HCT116 (cell line): ENCODE results near the gene TMEM132C. TPM values are rescaled to one million over a fixed set of nuclear protein-coding genes. Genes with fewer than 3 reads are reported as not detected.

Experiments
- ATAC-seq: fragments of 200-7000 bp; cut with Tn5 transposase; 2 replicates; pipeline ENCODE4 v1.9.1; 2020; ENCODE audit warnings: mild to moderate bottlenecking, moderate library complexity
- BruUV-seq: library from RNA; stranded (reverse); fragments of 400-500 nt; replicated peaks from 2 replicates; lab custom pipeline; 2021; lab: Mats Ljungman, UMichigan
- CTCF ChIA-PET: fragments of 300-600 bp; sonication (Branson Sonifier 250); formaldehyde crosslinking; loops from one replicate; lab custom pipeline; 2021; ENCODE audit warnings: antibody characterized with exemption; lab: Charles Lee
- POLR2A ChIA-PET: fragments of 300-600, 350-600 bp; sonication (Branson Sonifier 250); formaldehyde crosslinking; loops from one replicate; lab custom pipeline; 2021; ENCODE audit warnings: antibody characterized with exemption; lab: Charles Lee
- RAD21 ChIA-PET, 2 experiments: fragments of 300-600 bp; sonication (Branson Sonifier 250); formaldehyde crosslinking; loops; one replicate each; lab custom pipeline; 2023; ENCODE audit warnings: low total read pairs in 2 of 2; ENCODE audit not compliant: uncharacterized antibody in 2 of 2, unreplicated experiment in 2 of 2, low non-redundant PET in 1 of 2; lab: Charles Lee
- DNase-seq: peaks from one replicate; pipeline ENCODE4 v3.0.0-alpha.2; 2010; ENCODE audit warnings: low read depth, low spot score
- H2AFZ ChIP-seq: fragments of 200-600 bp; shearing (Covaris generic), sonication (generic); 2 replicates; pipeline ENCODE4 v1.6.1; 2017; ENCODE audit warnings: low read depth, mixed run types, mixed read lengths, antibody characterized with exemption, low read length; ENCODE audit not compliant: poor library complexity, severe bottlenecking
- H3K27ac ChIP-seq: 2 replicates; pipeline ENCODE4 v1.5.1; 2012; ENCODE audit warnings: low read depth, low read length
- H3K27me3 ChIP-seq: fragments of 200-600 bp; sonication (generic); 2 replicates; pipeline ENCODE4 v1.6.1; 2016; ENCODE audit warnings: mixed run types, low read length, mixed read lengths; ENCODE audit not compliant: insufficient read depth
- H3K36me3 ChIP-seq, 2 experiments: fragments of 200-500 bp in 1 of 2; fragments of 200-600 bp in 1 of 2; sonication (Bioruptor generic) in 1 of 2; sonication (generic) in 1 of 2; 2 replicates each; pipeline versions ENCODE4 v1.5.1 to v1.6.1; 2014 to 2016; ENCODE audit warnings: low read length in 2 of 2, inconsistent platforms in 1 of 2, mixed read lengths in 1 of 2, mixed run types in 1 of 2; ENCODE audit not compliant: insufficient read depth in 2 of 2, control insufficient read depth in 1 of 2
- H3K4me1 ChIP-seq, 2 experiments: fragments of 200-600 bp in 1 of 2; sonication (generic) in 1 of 2; 2 replicates each; pipeline versions ENCODE4 v1.5.1 to v1.6.1; 2012 to 2017; ENCODE audit warnings: low read length in 2 of 2, inconsistent platforms in 1 of 2, mild to moderate bottlenecking in 1 of 2, mixed read lengths in 1 of 2, mixed run types in 1 of 2, moderate library complexity in 1 of 2; ENCODE audit not compliant: insufficient read depth in 2 of 2, control insufficient read depth in 1 of 2
- H3K4me2 ChIP-seq: fragments of 200-600 bp; sonication (generic); 2 replicates; pipeline ENCODE4 v1.6.1; 2017; ENCODE audit warnings: mixed run types, low read length, mixed read lengths
- H3K4me3 ChIP-seq, 2 experiments: fragments of 200-600 bp in 1 of 2; sonication (generic) in 1 of 2; replicated peaks in 1 of 2; 2 replicates each; pipeline ENCODE4 v1.5.1; 2011 to 2016; ENCODE audit warnings: low read length in 2 of 2, control low read depth in 1 of 2, low read depth in 1 of 2, mild to moderate bottlenecking in 1 of 2, mixed read lengths in 1 of 2, mixed run types in 1 of 2
- H3K79me2 ChIP-seq: fragments of 200-600 bp; sonication (generic); 2 replicates; pipeline ENCODE4 v1.6.1; 2017; ENCODE audit warnings: mild to moderate bottlenecking, mixed run types, low read length, moderate library complexity, mixed read lengths; ENCODE audit not compliant: insufficient read depth
- H3K9ac ChIP-seq: fragments of 200-600 bp; sonication (generic); 2 replicates; pipeline ENCODE4 v1.6.1; 2016; ENCODE audit warnings: low read length, mixed read lengths
- H3K9me2 ChIP-seq: fragments of 200-600 bp; sonication (generic), shearing (Covaris generic); 2 replicates; pipeline ENCODE4 v1.6.1; 2017; ENCODE audit warnings: mixed run types, mild to moderate bottlenecking, moderate library complexity; ENCODE audit not compliant: insufficient read depth
- H3K9me3 ChIP-seq, 2 experiments: fragments of 200-500 bp in 1 of 2; fragments of 200-600 bp in 1 of 2; sonication (Bioruptor generic) in 1 of 2; sonication (generic) in 1 of 2; 2 replicates each; pipeline ENCODE4 v1.6.1; 2014 to 2017; ENCODE audit warnings: low read length in 2 of 2, mixed read lengths in 2 of 2, inconsistent platforms in 1 of 2, low read depth in 1 of 2, mild to moderate bottlenecking in 1 of 2, mixed run types in 1 of 2, moderate library complexity in 1 of 2; ENCODE audit not compliant: control insufficient read depth in 1 of 2, insufficient read depth in 1 of 2
- H4K20me1 ChIP-seq: fragments of 200-600 bp; sonication (generic), shearing (Covaris generic); 2 replicates; pipeline ENCODE4 v1.6.1; 2017; ENCODE audit warnings: mixed run types, mild to moderate bottlenecking, moderate library complexity; ENCODE audit not compliant: insufficient read depth
- ELF1 ChIP-seq: IDR thresholded peaks from 2 replicates; pipeline ENCODE4 v1.6.1; 2012; ENCODE audit warnings: low read depth, borderline replicate concordance
- FOSL1 ChIP-seq: IDR thresholded peaks from 2 replicates; pipeline ENCODE4 v1.6.1; 2012; ENCODE audit warnings: low read depth
- POLR2A ChIP-seq: IDR thresholded peaks from 2 replicates; pipeline ENCODE4 v1.7.0; 2011; ENCODE audit warnings: borderline replicate concordance; ENCODE audit not compliant: insufficient read depth, insufficient read length; ENCODE audit errors: extremely low read depth
- RAD21 ChIP-seq: IDR thresholded peaks from 2 replicates; pipeline ENCODE4 v1.6.1; 2012; ENCODE audit warnings: low read depth, mild to moderate bottlenecking
- REST ChIP-seq: IDR thresholded peaks from 2 replicates; pipeline ENCODE4 v1.6.1; 2012; ENCODE audit warnings: low read depth
- SIN3A ChIP-seq: IDR thresholded peaks from 2 replicates; pipeline ENCODE4 v1.6.1; 2012; ENCODE audit warnings: low read depth
- SRF ChIP-seq: IDR thresholded peaks from 2 replicates; pipeline ENCODE4 v1.6.1; 2012; ENCODE audit warnings: low read depth
- YY1 ChIP-seq: IDR thresholded peaks from 2 replicates; pipeline ENCODE4 v1.6.1; 2011; ENCODE audit warnings: low read length, low read depth, moderate library complexity, mild to moderate bottlenecking; ENCODE audit not compliant: insufficient replicate concordance; ENCODE audit errors: extremely low read depth
- ZNF274 ChIP-seq: fragments of 200-500 bp; sonication (Bioruptor generic); IDR thresholded peaks from 2 replicates; pipeline ENCODE4 v1.6.1; 2014; ENCODE audit warnings: mild to moderate bottlenecking, low read depth, low read length, inconsistent platforms
- intact Hi-C: fragments of 100-400 bp; cut with micrococcal nuclease; formaldehyde crosslinking; loops from 2 replicates; pipeline ENCODE4 v1.10.0; 2022
- total RNA-seq: library from RNA; stranded (reverse); gene quantifications from one replicate; pipeline ENCODE4 v1.2.1, GENCODE V29; 2021; ENCODE audit not compliant: unreplicated experiment
- TF ChIP-seq, protein P1 (sequence below): IDR thresholded peaks from 2 replicates; pipeline ENCODE4 v1.6.1; 2011; ENCODE audit warnings: mild to moderate bottlenecking, low read length, moderate library complexity; ENCODE audit not compliant: insufficient replicate concordance; ENCODE audit errors: extremely low read depth
- TF ChIP-seq, protein P2 (sequence below): IDR thresholded peaks from 2 replicates; pipeline ENCODE4 v1.6.1; 2012

The TMEM132C gene
- total RNA-seq, 1 experiment from 2014 or later, result not detected

DNA sequence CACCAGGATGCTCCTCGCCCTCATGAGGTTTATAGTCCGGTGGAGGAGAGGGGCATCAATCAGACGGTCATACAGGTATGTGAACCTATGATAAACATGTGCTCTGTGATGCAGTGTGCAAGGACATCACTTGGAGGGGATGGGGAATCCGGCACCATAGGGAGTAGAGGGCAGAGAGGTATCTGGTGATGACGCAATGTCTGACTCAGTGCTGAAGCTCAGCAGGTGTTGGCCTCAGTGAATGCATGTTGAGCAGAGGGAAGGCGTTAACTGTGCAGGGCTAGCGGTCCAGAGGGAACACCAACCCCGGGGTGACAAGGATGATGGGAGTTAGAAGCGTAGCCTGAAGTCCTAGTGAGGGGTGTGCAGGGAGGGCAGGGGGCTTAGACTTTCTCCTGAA, 200.9 kb downstream of the TMEM132C start (continued):
- TF ChIP-seq REST (no peak), FOSL1 (no peak), ELF1 (no peak)
- TF ChIP-seq, all 23 proteins: peak for 0

GRCh38 chr12:128468926-128469325, 202.0 kb downstream of the TMEM132C start:
- POLR2A ChIA-PET, result no interaction called here
- no peak for DNase-seq
- H3K27ac ChIP-seq, result no peak overlapping the region
- no peaks in the 10 kb centered on the region for H3K79me2 ChIP-seq
- H2AFZ ChIP-seq, result no peak overlapping the region
- intact Hi-C loops, result no loop called here
- H4K20me1 ChIP-seq, result no peaks in the 10 kb centered on the region
- H3K4me2 ChIP-seq, result no peak overlapping the region
- H3K36me3 ChIP-seq, result no peaks in the 10 kb centered on the region
- H3K27me3 ChIP-seq, result no peaks in the 10 kb centered on the region
- BruUV-seq, result no TSS peak
- H3K9ac ChIP-seq, result no peak overlapping the region
- no peak for ATAC-seq
- H3K4me1 ChIP-seq, result no peaks in the 10 kb centered on the region
- RAD21 ChIA-PET, result no interaction called here
- H3K4me3 ChIP-seq, result no peak overlapping the region
- CTCF ChIA-PET, result no interaction called here
- TF ChIP-seq ELF1, result no peak
- TF ChIP-seq, all 23 proteins: peak for 0
- H3K9me2 ChIP-seq, result no peaks in the 10 kb centered on the region
- H3K9me3 ChIP-seq, result peaks cover 18 to 29% of the 10 kb centered on the region in 2 experiments; a peak in 2 of 4 replicates

- RAD21 ChIA-PET, result no interaction called here
- Histone ChIP-seq H4K20me1 (no peaks in the 10 kb centered on the region), H3K36me3 (no peaks in the 10 kb centered on the region), H3K27me3 (no peaks in the 10 kb centered on the region), H3K9me2 (no peaks in the 10 kb centered on the region), H2AFZ (no peak overlapping the region), H3K4me3 (no peak overlapping the region), H3K4me1 (no peaks in the 10 kb centered on the region), H3K79me2 (no peaks in the 10 kb centered on the region), H3K27ac (no peak overlapping the region), H3K4me2 (no peak overlapping the region), H3K9ac (no peak overlapping the region), H3K9me3 (peaks cover 27 to 44% of the 10 kb centered on the region in 2 experiments; a peak in 2 of 4 replicates)
- ATAC-seq, result no peak
- no TSS peak for BruUV-seq
- POLR2A ChIA-PET, result no interaction called here
- CTCF ChIA-PET, result no interaction called here
- DNase-seq, result no peak
- intact Hi-C loops, result no loop called here
- TF ChIP-seq, protein P1, sequence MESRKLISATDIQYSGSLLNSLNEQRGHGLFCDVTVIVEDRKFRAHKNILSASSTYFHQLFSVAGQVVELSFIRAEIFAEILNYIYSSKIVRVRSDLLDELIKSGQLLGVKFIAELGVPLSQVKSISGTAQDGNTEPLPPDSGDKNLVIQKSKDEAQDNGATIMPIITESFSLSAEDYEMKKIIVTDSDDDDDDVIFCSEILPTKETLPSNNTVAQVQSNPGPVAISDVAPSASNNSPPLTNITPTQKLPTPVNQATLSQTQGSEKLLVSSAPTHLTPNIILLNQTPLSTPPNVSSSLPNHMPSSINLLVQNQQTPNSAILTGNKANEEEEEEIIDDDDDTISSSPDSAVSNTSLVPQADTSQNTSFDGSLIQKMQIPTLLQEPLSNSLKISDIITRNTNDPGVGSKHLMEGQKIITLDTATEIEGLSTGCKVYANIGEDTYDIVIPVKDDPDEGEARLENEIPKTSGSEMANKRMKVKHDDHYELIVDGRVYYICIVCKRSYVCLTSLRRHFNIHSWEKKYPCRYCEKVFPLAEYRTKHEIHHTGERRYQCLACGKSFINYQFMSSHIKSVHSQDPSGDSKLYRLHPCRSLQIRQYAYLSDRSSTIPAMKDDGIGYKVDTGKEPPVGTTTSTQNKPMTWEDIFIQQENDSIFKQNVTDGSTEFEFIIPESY, result no peak
- TF ChIP-seq SIN3A (no peak), YY1 (no peak), POLR2A (no peak), SRF (no peak), RAD21 (no peak), FOSL1 (no peak), ZNF274 (no peak)
- TF ChIP-seq, protein P2, sequence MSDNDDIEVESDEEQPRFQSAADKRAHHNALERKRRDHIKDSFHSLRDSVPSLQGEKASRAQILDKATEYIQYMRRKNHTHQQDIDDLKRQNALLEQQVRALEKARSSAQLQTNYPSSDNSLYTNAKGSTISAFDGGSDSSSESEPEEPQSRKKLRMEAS, result no peak
Observed at GRCh38 chr12:128471491-128471890, 204.5 kb downstream of the TMEM132C start.
